ENCODE results near the gene CRYBG1. TPM values are rescaled to one million over a fixed set of nuclear protein-coding genes. Genes with fewer than 3 reads are reported as not detected.

The CRYBG1 gene
- polyA plus RNA-seq, 1 experiment = 1.9 TPM

GRCh38 chr6:106452628-106453027 is 92.1 kb downstream of the CRYBG1 start:
- Histone ChIP-seq H3K4me3 (ENCODE audit: low read depth, low read length) (no peak overlapping the region), H3K27me3 (ENCODE audit: control insufficient read depth, insufficient read depth, low read length) (peaks cover 8% of the 10 kb centered on the region), H3K27ac (ENCODE audit: low read depth, low read length) (no peak overlapping the region), H3K9me3 (ENCODE audit: control insufficient read depth, insufficient read depth, low read length) (no peaks in the 10 kb centered on the region)
- DNase-seq (ENCODE audit: low read depth, low spot score) = no peak
- ChIA-PET CTCF (interaction anchor here (0.6 to 3.1 kb wide), 4 partner anchors 92 to 527 kb away, joined by 3 to 33 read pairs (median 6); no protein-coding TSS in a partner anchor), POLR2A (no interaction called here)
- no peak for TF ChIP-seq CTCF (IDR thresholded peaks at IDR 0.05; ENCODE audit: low read depth, low read length)

- ChIA-PET CTCF (interaction anchor here (3.1 kb wide), 1 partner anchor 113 kb away, joined by 33 read pairs; no protein-coding TSS in a partner anchor), POLR2A (no interaction called here)
- Histone ChIP-seq H3K27me3 (ENCODE audit: control insufficient read depth, insufficient read depth, low read length) (peaks cover 8% of the 10 kb centered on the region), H3K4me3 (ENCODE audit: low read depth, low read length) (no peak overlapping the region), H3K9me3 (ENCODE audit: control insufficient read depth, insufficient read depth, low read length) (no peaks in the 10 kb centered on the region), H3K27ac (ENCODE audit: low read depth, low read length) (no peak overlapping the region)
- no peak for TF ChIP-seq CTCF (IDR thresholded peaks at IDR 0.05; ENCODE audit: low read depth, low read length)
- DNase-seq (ENCODE audit: low read depth, low spot score) = no peak
Observed at GRCh38 chr6:106453756-106454367, 93.3 kb downstream of the CRYBG1 start.

GRCh38 chr6:106456756-106457155 is 96.2 kb downstream of the CRYBG1 start:
- Histone ChIP-seq H3K27me3 (ENCODE audit: control insufficient read depth, insufficient read depth, low read length) (peaks cover 10% of the 10 kb centered on the region), H3K27ac (ENCODE audit: low read depth, low read length) (no peak overlapping the region), H3K4me3 (ENCODE audit: low read depth, low read length) (no peak overlapping the region), H3K9me3 (ENCODE audit: control insufficient read depth, insufficient read depth, low read length) (no peaks in the 10 kb centered on the region)
- no peak for DNase-seq (ENCODE audit: low read depth, low spot score)
- ChIA-PET POLR2A (no interaction called here), CTCF (no interaction called here)
- TF ChIP-seq CTCF (IDR thresholded peaks at IDR 0.05; ENCODE audit: low read depth, low read length) = no peak

GRCh38 chr6:106458021-106458986 is 97.8 kb downstream of the CRYBG1 start:
- H3K4me3 ChIP-seq (ENCODE audit: low read depth, low read length) = no peak overlapping the region
- no peaks in the 10 kb centered on the region for H3K9me3 ChIP-seq (ENCODE audit: control insufficient read depth, insufficient read depth, low read length)
- POLR2A ChIA-PET = no interaction called here
- no peak for DNase-seq (ENCODE audit: low read depth, low spot score)
- TF ChIP-seq CTCF (IDR thresholded peaks at IDR 0.05; ENCODE audit: low read depth, low read length) = no peak
- H3K27me3 ChIP-seq (ENCODE audit: control insufficient read depth, insufficient read depth, low read length) = peaks cover 12% of the 10 kb centered on the region
- CTCF ChIA-PET = interaction anchor here (2.6 kb wide), 1 partner anchor 108 kb away, joined by 15 read pairs; no protein-coding TSS in a partner anchor
- H3K27ac ChIP-seq (ENCODE audit: low read depth, low read length) = no peak overlapping the region

- no peak for DNase-seq (ENCODE audit: low read depth, low spot score)
- Histone ChIP-seq H3K4me3 (ENCODE audit: low read depth, low read length) (no peak overlapping the region), H3K9me3 (ENCODE audit: control insufficient read depth, insufficient read depth, low read length) (no peaks in the 10 kb centered on the region), H3K27ac (ENCODE audit: low read depth, low read length) (no peak overlapping the region), H3K27me3 (ENCODE audit: control insufficient read depth, insufficient read depth, low read length) (peaks cover 9% of the 10 kb centered on the region)
- TF ChIP-seq CTCF (IDR thresholded peaks at IDR 0.05; ENCODE audit: low read depth, low read length) = no peak
- ChIA-PET POLR2A (no interaction called here), CTCF (interaction anchor here (2.6 to 3.2 kb wide), 2 partner anchors 16 to 106 kb away, joined by 14 to 15 read pairs; no protein-coding TSS in a partner anchor)
Observed at GRCh38 chr6:106460481-106460880, 100.0 kb downstream of the CRYBG1 start.
